Skeletal muscle cell (primary cell): ENCODE results near the gene MSI1.

ENCODE experiments used
- DNase-seq: peaks from one replicate; pipeline ENCODE4 v3.0.0-alpha.2; 2010; ENCODE audit warnings: low read depth
- H3K4me3 ChIP-seq: 2 replicates; pipeline ENCODE4 v1.5.1; 2011; ENCODE audit warnings: low read depth, mild to moderate bottlenecking, control low read depth, low read length, moderate library complexity

MSI1 gene

GRCh38 chr12:120332523-120332922 is 36.4 kb downstream of the MSI1 start:
- no peak for DNase-seq
- no peak overlapping the region for H3K4me3 ChIP-seq

GRCh38 chr12:120332041-120332440 is 36.9 kb downstream of the MSI1 start:
- no peak for DNase-seq
- no peak overlapping the region for H3K4me3 ChIP-seq

- H3K4me3 ChIP-seq = no peak overlapping the region
- no peak for DNase-seq
These were observed 37.6 kb downstream of the MSI1 start for GRCh38 chr12:120331390-120331789.

- no peak for DNase-seq
- H3K4me3 ChIP-seq = no peak overlapping the region
These were observed 40.7 kb downstream of the MSI1 start for GRCh38 chr12:120328228-120328627.

- no peak for DNase-seq
- H3K4me3 ChIP-seq = no peak within 1 kb of the TSS
These were observed 41.4 kb downstream of the MSI1 start, which contains the start of gene PLA2G1B for GRCh38 chr12:120327593-120327992. Gene PLA2G1B (minus strand): TSS chr12:120327779. CDS start chr12:120327753, 26 bp downstream.

GRCh38 chr12:120324841-120325417 is 44.0 kb downstream of the MSI1 start:
- DNase-seq = no peak
- H3K4me3 ChIP-seq = no peak overlapping the region

GRCh38 chr12:120323772-120324171 is 45.2 kb downstream of the MSI1 start:
- no peak overlapping the region for H3K4me3 ChIP-seq
- DNase-seq = no peak

- DNase-seq = no peak
- no peak overlapping the region for H3K4me3 ChIP-seq
These were observed 47.4 kb downstream of the MSI1 start for GRCh38 chr12:120321382-120322202.

GRCh38 chr12:120317224-120318105 is 51.5 kb downstream of the MSI1 start:
- peak; percentile 97 for DNase-seq
- peak overlapping the region; percentile 72 for H3K4me3 ChIP-seq

GRCh38 chr12:120316798-120317223 is 52.2 kb downstream of the MSI1 start:
- H3K4me3 ChIP-seq = peak overlapping the region; percentile 72
- DNase-seq = no peak

GRCh38 chr12:120314220-120314619 is 54.7 kb downstream of the MSI1 start:
- no peak overlapping the region for H3K4me3 ChIP-seq
- DNase-seq = no peak

GRCh38 chr12:120301962-120302815 is 66.8 kb downstream of the MSI1 start, which contains the start of gene SIRT4:
Gene SIRT4 (plus strand): TSS chr12:120302321. CDS start chr12:120303562, 1,241 bp downstream.
- peak; percentile 73 for DNase-seq
- H3K4me3 ChIP-seq = peak within 1 kb of the TSS; percentile 53

GRCh38 chr12:120292661-120293531 is 76.1 kb downstream of the MSI1 start, which contains the start of gene RNU4-1:
Gene RNU4-1 (minus strand): TSS chr12:120293237.
- DNase-seq = peak; percentile 90
- peak within 1 kb of the TSS; percentile 49 for H3K4me3 ChIP-seq

GRCh38 chr12:120292411-120292660 is 76.6 kb downstream of the MSI1 start:
- peak overlapping the region; percentile 49 for H3K4me3 ChIP-seq
- no peak for DNase-seq
